HG02884 (cell line): ENCODE measurements around the gene IRF4.

Source experiments
- ATAC-seq: cut with Tn5 transposase; IDR thresholded peaks from one replicate; pipeline ENCODE4 v1.9.1; 2021; ENCODE audit warnings: mild to moderate bottlenecking, moderate library complexity; ENCODE audit not compliant: unreplicated experiment

Gene IRF4

GRCh38 chr6:391559-392440 is at the start of gene IRF4:
Gene IRF4 (plus strand): TSS chr6:391752. CDS start chr6:393153, 1,401 bp downstream.
- peak; percentile 40 for ATAC-seq

GRCh38 chr6:341914-342831 is 49.4 kb upstream of the IRF4 start:
- ATAC-seq = peak; percentile 44

GRCh38 chr6:342832-343179 is 48.7 kb upstream of the IRF4 start:
- ATAC-seq = no peak

- ATAC-seq = no peak
These were observed 48.2 kb upstream of the IRF4 start for GRCh38 chr6:343226-343935.

- no peak for ATAC-seq
These were observed 47.4 kb upstream of the IRF4 start for GRCh38 chr6:343960-344815.

- ATAC-seq = no peak
These were observed 46.7 kb upstream of the IRF4 start for GRCh38 chr6:344816-345340.

- no peak for ATAC-seq
These were observed 45.7 kb upstream of the IRF4 start for GRCh38 chr6:345747-346385.

GRCh38 chr6:346386-347030 is 45.0 kb upstream of the IRF4 start:
- no peak for ATAC-seq

- peak; percentile 94 for ATAC-seq
These were observed 44.3 kb upstream of the IRF4 start for GRCh38 chr6:347232-347631.

GRCh38 chr6:347951-348859 is 43.3 kb upstream of the IRF4 start:
- no peak for ATAC-seq

- no peak for ATAC-seq
These were observed 42.6 kb upstream of the IRF4 start for GRCh38 chr6:348860-349396.

GRCh38 chr6:349491-349921 is 42.0 kb upstream of the IRF4 start:
- no peak for ATAC-seq

- no peak for ATAC-seq
These were observed 41.2 kb upstream of the IRF4 start for GRCh38 chr6:350371-350770.

GRCh38 chr6:351011-351866 is 40.3 kb upstream of the IRF4 start:
- no peak for ATAC-seq

- no peak for ATAC-seq
These were observed 39.7 kb upstream of the IRF4 start for GRCh38 chr6:351867-352289.

- ATAC-seq = no peak
These were observed 39.1 kb upstream of the IRF4 start for GRCh38 chr6:352474-352873.
